ENCODE measurements around the gene IGFL3.

IGFL3 gene

DNA sequence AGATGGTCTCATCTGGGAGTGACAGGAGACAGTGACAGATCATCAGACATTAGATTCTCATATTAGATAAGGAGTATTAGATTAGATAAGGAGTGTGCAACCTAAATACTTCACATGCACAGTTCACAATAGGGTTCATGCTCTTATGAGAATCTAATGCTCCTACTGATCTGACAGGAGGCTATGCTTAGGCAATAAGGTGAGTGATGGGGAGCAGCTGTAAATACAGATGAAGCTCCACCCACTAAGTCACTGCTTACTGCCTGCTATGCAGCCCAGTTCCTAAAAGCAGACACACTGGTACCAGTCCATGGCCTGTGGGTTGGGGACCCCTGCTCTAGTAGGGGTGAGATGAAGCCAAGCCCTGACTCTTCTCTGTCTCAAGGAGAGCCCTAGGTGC is 10.0 kb upstream of the IGFL3 start:
- DNase-seq (ENCODE audit: extremely low read depth, low read depth), result no peak
- TF ChIP-seq, protein P1, sequence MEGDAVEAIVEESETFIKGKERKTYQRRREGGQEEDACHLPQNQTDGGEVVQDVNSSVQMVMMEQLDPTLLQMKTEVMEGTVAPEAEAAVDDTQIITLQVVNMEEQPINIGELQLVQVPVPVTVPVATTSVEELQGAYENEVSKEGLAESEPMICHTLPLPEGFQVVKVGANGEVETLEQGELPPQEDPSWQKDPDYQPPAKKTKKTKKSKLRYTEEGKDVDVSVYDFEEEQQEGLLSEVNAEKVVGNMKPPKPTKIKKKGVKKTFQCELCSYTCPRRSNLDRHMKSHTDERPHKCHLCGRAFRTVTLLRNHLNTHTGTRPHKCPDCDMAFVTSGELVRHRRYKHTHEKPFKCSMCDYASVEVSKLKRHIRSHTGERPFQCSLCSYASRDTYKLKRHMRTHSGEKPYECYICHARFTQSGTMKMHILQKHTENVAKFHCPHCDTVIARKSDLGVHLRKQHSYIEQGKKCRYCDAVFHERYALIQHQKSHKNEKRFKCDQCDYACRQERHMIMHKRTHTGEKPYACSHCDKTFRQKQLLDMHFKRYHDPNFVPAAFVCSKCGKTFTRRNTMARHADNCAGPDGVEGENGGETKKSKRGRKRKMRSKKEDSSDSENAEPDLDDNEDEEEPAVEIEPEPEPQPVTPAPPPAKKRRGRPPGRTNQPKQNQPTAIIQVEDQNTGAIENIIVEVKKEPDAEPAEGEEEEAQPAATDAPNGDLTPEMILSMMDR (IDR thresholded peaks at IDR 0.05; ENCODE audit: low read depth, low read length), result no peak

DNA sequence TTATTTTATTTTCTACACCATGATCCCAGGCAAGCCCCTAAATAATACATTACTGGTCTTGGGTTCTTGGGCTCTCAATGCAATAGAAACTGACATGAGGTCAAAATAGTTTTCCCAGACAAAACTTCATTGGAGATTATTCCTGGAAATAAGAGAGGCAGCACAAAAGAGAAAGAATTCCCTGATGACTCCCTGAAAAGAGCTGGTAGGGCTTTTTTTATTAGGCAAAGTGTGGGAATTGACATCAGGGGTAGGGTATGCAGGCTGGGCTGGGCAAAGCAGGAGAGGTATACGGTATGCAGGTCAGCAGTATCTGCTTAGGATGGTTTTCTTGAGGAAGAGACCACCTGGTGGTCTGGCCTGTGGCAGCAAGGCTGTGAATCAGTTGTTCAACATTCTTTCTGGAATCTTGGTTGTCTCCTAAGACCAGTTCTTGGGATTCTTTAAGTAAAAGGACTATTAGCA is 9.3 kb upstream of the IGFL3 start:
- no peak for DNase-seq (ENCODE audit: extremely low read depth, low read depth)
- TF ChIP-seq, protein P1 (IDR thresholded peaks at IDR 0.05; ENCODE audit: low read depth, low read length), result no peak

DNA sequence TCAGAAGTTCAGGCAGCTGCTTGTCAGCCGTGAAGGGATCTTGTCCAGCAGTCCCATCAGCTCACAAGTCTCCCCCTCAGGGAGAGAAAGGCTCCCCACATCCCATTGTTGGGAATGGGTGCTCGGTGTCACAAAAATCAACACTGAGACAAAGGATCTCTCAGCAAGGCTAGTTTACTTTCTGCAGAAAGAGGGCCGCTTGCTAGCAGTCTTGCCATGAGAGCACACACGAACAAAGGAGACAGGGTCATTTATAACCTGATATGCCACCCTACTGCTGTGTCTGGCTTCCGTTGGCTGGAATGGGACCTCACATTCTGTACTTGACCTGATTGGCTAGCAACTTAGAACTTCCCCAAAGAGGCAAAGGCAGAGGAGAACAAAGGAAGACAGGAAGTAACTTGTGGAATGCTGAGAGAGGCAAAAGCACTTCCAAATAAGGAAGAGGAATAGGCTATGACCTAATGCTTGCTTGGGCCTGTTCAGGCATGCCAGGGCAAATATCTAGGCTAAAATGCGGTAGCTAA is 8.7 kb upstream of the IGFL3 start:
- peak; percentile 77 for DNase-seq (ENCODE audit: extremely low read depth, low read depth)
- TF ChIP-seq, protein P1 (IDR thresholded peaks at IDR 0.05; ENCODE audit: low read depth, low read length), result no peak

DNA sequence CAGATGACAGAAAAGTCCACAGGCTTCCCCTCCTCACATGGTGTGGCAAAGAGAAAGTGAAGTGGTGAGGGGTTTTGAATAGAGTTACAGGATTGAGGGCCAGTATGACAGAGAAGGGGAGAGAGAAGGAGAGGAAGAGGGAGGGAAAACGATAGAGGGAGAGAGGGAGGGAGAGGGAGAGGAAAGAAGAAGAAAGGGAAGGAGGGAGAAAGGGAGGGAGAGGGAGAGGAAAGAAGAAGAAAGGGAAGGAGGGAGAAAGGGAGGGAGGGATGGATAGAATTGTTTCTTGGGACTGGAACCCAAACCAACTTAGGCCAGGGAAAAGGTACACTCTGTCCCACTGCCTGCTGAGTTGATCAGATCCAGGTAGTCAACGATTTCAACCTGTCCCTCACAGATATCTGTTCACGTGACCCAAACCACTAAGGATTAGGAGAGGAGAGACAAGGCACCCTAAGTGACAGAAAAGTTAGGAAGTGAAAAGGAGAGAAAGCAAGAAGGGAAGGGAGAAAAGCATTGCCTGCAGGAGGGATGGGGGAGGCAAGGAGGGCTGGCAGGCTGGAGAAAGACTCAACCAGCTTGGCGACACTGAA is 8.1 kb upstream of the IGFL3 start:
- TF ChIP-seq, protein P1 (IDR thresholded peaks at IDR 0.05; ENCODE audit: low read depth, low read length), result no peak
- DNase-seq (ENCODE audit: extremely low read depth, low read depth), result no peak

DNA sequence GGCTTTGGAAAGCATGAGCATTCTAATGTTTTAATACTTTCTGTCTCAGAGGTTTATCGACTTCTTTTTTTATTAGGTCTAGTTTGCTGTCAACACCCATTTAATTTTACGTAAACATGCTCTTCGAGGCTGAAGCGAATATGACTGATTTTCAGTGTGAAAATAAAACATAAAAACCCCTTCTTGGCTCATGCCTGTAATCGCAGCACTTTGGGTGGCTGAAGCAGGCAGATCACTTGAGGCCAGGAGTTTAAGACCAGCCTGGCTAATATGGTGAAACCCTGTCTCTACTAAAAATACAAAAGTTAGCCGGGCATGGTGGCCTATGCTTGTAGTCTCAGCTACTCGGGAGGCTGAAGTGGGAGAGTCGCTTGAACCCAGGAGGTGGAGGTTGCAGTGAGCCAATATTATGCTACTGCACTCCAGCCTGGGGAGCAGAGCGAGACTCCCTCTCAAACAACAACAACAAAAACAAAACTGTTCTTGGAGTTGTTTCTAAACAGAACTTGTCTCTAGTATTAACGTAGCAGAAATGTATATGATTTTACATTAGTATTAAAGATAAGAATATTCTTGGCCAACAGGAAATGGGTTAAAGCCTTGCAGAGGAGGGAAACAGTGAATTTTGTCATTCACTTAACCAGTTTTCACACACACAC is 7.1 kb upstream of the IGFL3 start:
- DNase-seq (ENCODE audit: extremely low read depth, low read depth), result no peak
- TF ChIP-seq, protein P1 (IDR thresholded peaks at IDR 0.05; ENCODE audit: low read depth, low read length), result no peak

DNA sequence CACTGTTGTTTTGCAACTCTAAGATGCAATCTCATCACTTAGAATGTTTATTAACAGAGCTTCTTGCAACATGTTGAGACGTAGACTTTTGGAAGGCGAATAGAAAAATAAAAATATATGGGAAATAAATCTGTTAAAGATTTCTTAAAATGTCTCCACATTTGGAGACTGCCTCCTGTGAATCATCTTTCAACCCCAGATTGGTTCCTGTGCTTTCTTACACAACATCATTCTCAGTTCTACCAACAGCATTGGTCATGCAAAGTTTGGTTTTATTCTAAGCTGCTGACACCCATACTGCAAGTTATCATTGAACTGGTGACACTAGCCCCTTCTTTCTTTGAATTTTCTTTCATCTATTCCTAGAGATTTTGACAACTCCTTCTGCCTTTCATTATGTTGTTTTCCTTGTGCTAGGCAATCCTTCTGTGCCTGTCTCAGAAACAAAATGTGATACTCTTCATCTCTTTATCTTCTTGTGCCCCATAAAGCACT is 1.6 kb upstream of the IGFL3 start:
- TF ChIP-seq, protein P1 (IDR thresholded peaks at IDR 0.05; ENCODE audit: low read depth, low read length), result no peak

DNA sequence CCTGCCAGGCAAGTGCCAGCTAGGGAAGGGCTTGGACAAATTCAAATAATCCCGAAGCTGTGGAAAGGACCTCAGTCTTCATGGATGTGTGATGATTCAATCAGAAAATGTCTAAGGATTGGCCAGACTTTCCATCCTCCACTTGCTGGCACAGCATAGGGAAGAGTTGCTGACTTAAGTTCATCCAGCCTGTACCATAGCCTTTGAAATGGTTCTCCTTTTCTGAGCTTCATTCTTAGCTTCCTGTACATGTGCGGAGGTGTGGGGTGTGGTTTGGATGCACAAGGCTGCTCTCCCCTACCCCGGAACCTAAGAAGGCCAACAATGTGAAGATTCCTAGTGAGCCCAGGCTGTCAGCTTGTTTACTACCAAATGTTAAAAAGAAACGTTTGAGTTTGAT is 959 bp upstream of the IGFL3 start:
- DNase-seq (ENCODE audit: extremely low read depth, low read depth), result no peak

More for the DNA sequence above, 1.6 kb upstream of the IGFL3 start:
- no peak for DNase-seq (ENCODE audit: extremely low read depth, low read depth)

More for the DNA sequence above, 959 bp upstream of the IGFL3 start:
- TF ChIP-seq, protein P1 (IDR thresholded peaks at IDR 0.05; ENCODE audit: low read depth, low read length), result no peak

Data from AG09319 (cell line).